ENCODE results near the gene CHCHD3. TPM values are rescaled to one million over a fixed set of nuclear protein-coding genes. Genes with fewer than 3 reads are reported as not detected.

The CHCHD3 gene
- total and polyA plus RNA-seq, 7 donors = 61.7 to 93.4 (median 63.7) TPM

DNA sequence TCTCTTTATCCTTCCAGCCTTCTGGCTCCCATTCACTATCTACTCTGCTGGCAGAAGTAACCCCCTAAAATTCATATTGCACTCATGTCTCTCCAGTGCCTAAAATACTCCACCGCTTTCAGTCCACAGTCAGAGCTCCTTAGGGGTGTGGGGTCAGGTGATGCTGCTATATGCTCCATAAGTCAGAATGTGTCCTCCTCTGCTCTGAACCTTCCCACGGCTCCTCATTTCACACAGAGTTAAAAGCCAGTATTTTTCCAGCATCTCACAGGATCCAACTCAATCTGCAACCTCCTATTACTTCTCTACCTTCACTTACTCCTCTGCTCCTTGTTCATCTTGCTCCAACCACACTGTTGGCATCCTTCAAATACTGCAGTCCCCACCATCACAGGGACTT lies 31.1 kb upstream of the CHCHD3 start:
- peaks cover 0 to 1% (median 0%) of the 10 kb centered on the region in 4 donors for H3K9me3 ChIP-seq
- H3K4me3 ChIP-seq = no peak overlapping the region
- no peak for TF ChIP-seq EP300 (IDR thresholded peaks at IDR 0.05)
- no peak for TF ChIP-seq POLR2A (IDR thresholded peaks at IDR 0.05)
- no peak for TF ChIP-seq POLR2AphosphoS5 (IDR thresholded peaks at IDR 0.05)
- no peak for TF ChIP-seq CTCF (IDR thresholded peaks at IDR 0.05)
- DNase-seq = no peak
- H3K4me1 ChIP-seq = no peaks in the 10 kb centered on the region
- H3K36me3 ChIP-seq = no peaks in the 10 kb centered on the region
- H3K27me3 ChIP-seq = no peaks in the 10 kb centered on the region
- WGBS, 2 donors = 85 to 93% methylated on average over 2 of the region's 2 CpGs
- intact Hi-C loops (cut with DNase I) = no loop called here
- no peak overlapping the region for H3K27ac ChIP-seq

- TF ChIP-seq CTCF (IDR thresholded peaks at IDR 0.05) = no peak
- no peak for TF ChIP-seq POLR2A (IDR thresholded peaks at IDR 0.05)
- TF ChIP-seq EP300 (IDR thresholded peaks at IDR 0.05) = no peak
- no peak for TF ChIP-seq POLR2AphosphoS5 (IDR thresholded peaks at IDR 0.05)
- intact Hi-C loops (cut with DNase I) = no loop called here
- peaks cover 0 to 1% (median 0%) of the 10 kb centered on the region in 4 donors for H3K9me3 ChIP-seq
- DNase-seq = no peak
- no peak overlapping the region for H3K27ac ChIP-seq
- 74 to 85% methylated on average over 3 of the region's 3 CpGs for whole genome bisulfite sequencing, 2 donors
- H3K4me3 ChIP-seq = no peak overlapping the region
- no peaks in the 10 kb centered on the region for H3K27me3 ChIP-seq
- H3K4me1 ChIP-seq = no peaks in the 10 kb centered on the region
- H3K36me3 ChIP-seq = no peaks in the 10 kb centered on the region
Observed at GRCh38 chr7:133112335-133112734, 30.4 kb upstream of the CHCHD3 start.

- intact Hi-C loops (cut with DNase I) = no loop called here
- Histone ChIP-seq H3K27ac (no peak overlapping the region), H3K9me3 (peaks cover 0 to 1% (median 0%) of the 10 kb centered on the region in 4 donors), H3K27me3 (no peaks in the 10 kb centered on the region), H3K4me1 (no peaks in the 10 kb centered on the region), H3K4me3 (no peak overlapping the region), H3K36me3 (no peaks in the 10 kb centered on the region)
- DNase-seq = no peak
- TF ChIP-seq POLR2A (IDR thresholded peaks at IDR 0.05) (no peak), EP300 (IDR thresholded peaks at IDR 0.05) (no peak)
- WGBS, 2 donors = 83 to 87% methylated on average over 4 of the region's 4 CpGs
Observed at GRCh38 chr7:133110312-133110711, 28.4 kb upstream of the CHCHD3 start.

- H3K27ac ChIP-seq = no peak overlapping the region
- no peaks in the 10 kb centered on the region for H3K4me1 ChIP-seq
- DNase-seq = no peak
- H3K27me3 ChIP-seq = no peaks in the 10 kb centered on the region
- intact Hi-C loops (cut with DNase I) = no loop called here
- H3K4me3 ChIP-seq = no peak overlapping the region
- peaks cover 0 to 1% (median 0%) of the 10 kb centered on the region in 4 donors for H3K9me3 ChIP-seq
- no peak for TF ChIP-seq CTCF (IDR thresholded peaks at IDR 0.05)
- no peak for TF ChIP-seq POLR2A (IDR thresholded peaks at IDR 0.05)
- no peak for TF ChIP-seq POLR2AphosphoS5 (IDR thresholded peaks at IDR 0.05)
- TF ChIP-seq EP300 (IDR thresholded peaks at IDR 0.05) = no peak
- H3K36me3 ChIP-seq = no peaks in the 10 kb centered on the region
Observed at GRCh38 chr7:133109816-133110215, 27.9 kb upstream of the CHCHD3 start.

DNA sequence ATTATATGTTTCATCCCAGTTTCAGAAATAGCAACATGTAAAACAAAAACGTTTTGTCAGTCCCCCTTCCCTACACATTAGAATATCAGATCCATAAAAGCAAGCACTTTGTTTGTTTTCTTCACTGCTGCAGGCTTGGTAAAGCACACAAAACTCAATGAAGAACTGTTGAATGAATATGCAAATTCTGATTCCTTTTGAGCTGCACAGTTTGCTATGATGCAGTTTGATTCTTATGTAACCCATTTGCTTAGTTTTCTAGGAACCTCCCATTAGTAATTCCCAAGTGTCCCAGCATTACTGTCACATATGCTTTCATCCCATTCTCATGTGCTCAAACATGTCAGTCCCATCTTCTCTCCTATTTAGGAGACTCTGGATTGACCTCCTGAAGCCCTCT lies 26.1 kb upstream of the CHCHD3 start:
- Histone ChIP-seq H3K27ac (no peak overlapping the region), H3K4me3 (no peak overlapping the region), H3K9me3 (peaks cover 0 to 1% (median 0%) of the 10 kb centered on the region in 4 donors), H3K27me3 (no peaks in the 10 kb centered on the region), H3K36me3 (no peaks in the 10 kb centered on the region), H3K4me1 (no peaks in the 10 kb centered on the region)
- no peak for DNase-seq
- intact Hi-C loops (cut with DNase I) = no loop called here
- TF ChIP-seq EP300 (IDR thresholded peaks at IDR 0.05) (no peak), POLR2A (IDR thresholded peaks at IDR 0.05) (no peak), POLR2AphosphoS5 (IDR thresholded peaks at IDR 0.05) (no peak), CTCF (IDR thresholded peaks at IDR 0.05) (no peak)
- 29 to 36% methylated on average over 1 of the region's 1 CpG for WGBS, 2 donors
